Measurements from ENCODE around the gene KCNK3.

The KCNK3 gene

DNA sequence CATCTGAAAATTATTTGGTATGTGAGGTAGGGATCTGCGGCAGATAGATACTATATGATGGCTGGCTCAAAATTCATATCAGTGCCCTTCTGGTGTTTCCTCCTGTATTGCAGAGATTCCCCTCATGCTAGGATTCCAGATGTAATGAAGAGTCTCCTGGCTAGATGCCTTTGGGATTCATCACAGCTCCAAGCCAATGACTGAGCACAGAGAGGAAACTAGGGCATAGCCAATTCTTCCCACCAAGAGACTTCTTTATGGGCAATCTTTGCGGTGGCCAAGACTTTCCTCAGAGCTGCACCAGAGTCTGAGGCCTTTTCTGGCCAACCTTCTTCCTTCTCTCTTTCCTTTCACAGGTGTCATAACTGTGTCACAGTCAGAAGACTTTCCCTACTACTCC is 25.9 kb upstream of the KCNK3 start:
- DNase-seq: no peak

DNA sequence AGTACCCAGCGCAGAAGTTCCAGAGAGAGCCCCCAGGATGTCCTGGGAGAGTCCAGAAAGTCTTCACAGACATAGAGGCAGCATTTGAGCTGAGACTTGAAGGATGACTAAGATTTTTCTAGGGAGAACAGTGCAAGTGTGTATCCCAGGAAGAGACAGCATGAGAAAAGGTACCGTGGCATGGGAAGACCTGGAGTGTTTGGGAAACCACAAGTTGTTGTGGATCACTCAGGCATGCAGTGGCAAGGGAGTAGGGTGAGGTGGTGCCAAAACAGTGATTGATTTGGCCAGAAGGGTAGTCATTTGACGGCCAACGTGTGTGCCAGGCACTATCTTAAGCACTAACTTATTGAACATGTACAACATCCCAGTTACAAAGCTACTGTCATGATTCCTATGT is 24.5 kb upstream of the KCNK3 start:
- DNase-seq: no peak

DNA sequence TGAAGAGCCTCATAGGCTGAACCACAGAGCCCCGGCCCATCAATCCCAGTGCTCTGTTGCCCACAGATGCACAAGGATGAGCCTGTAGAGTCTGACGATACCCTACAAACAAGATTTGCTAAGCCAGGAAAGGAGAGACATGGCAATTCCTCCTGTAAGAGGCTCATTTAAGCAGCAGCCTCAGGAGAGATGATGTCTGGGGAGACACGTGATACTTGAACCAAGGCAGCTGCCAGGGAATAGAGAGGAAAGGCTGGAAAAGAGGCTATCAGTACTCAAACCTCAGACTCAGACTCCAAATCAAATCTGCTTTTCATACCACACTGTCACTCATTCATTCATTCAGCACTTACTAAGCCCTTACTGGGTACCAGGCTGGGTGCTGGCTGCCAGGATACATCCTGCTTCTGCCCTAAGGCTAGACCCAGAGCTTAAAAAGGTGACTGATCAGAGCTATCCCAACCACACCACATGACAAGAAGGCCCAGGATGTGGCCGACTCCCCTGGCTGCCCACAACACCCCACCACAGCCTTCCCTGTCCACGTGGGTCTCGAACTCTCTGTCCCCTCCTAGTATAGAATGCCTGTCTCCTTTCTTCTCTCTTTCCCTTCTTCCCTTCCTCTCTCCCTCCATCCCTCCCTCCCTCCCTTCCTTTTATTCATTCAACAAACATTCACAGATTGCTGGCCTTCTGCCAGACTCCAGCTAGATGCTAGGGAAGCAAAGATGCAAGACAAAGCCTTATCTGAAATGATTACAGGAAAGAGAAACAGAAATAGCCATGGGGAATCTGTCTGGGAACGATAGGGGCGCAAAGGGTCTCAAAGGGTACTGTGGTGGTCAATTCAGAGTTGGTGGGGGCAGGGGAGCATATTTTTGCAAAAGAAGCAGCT is 23.4 kb upstream of the KCNK3 start:
- no peak for DNase-seq

DNA sequence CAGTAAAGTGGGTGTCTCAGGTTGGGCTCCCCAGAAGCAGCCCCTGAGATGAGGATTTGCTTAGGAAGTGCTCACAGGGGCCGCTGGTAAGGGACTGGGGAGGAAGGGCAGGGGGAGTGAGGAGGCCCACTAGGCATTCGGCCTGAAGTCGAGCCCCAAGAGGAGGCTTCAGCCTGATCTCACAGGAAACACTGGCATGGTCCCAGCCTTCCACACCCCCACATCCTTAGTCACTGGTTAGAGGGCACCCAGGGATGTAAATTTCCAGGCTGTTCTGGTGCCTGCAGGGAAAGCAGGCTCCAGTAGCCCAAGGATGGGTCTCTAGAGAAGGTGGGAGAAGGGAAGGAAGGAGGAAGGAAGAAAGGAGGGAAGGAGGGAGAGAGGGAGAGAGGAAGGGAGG is 22.4 kb upstream of the KCNK3 start:
- DNase-seq: no peak

DNA sequence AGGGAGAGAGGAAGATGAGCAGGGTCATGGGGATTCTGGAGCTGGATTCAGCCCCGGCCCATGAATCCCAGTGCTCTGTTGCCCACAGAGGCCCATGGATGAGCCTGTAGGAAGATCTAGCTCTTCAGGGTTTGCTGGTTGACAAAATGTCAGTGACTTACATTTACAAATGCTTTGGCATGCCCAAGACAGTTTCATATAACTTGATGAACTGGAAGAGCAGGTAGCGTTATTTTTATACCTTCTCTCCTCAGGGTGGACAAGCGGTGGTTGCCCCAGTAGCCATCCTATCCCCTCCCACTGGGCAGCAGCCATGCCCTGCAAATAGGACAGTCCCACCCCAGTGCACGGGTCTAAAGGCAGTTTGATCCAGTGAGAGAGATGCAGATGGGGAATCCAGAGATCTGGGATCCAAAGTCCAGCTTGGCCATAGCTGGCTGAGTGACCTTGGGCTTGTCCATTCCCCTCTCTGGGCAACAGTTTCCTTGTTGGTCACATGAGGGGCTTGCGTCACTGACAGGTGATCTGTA is 21.5 kb upstream of the KCNK3 start:
- no peak for DNase-seq

DNA sequence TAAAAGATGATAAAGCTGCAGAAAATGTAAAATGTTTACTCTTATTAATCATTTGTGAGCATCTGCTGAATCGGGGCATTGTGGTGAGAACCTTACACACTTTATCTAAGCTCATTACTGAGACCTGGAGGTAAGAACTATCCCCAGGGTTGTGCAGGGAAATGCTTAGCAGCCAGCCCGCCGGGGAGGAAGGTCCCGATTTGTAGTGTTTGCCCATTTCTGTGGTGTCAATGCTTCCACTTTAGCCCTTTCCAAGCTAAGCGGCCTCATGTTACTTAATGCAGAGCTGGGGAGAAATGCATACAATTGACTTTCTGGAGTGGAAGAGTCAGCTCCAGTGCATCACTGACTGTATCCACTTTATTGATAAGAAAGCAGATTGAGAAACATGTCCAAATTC is 20.8 kb upstream of the KCNK3 start:
- DNase-seq: no peak

DNA sequence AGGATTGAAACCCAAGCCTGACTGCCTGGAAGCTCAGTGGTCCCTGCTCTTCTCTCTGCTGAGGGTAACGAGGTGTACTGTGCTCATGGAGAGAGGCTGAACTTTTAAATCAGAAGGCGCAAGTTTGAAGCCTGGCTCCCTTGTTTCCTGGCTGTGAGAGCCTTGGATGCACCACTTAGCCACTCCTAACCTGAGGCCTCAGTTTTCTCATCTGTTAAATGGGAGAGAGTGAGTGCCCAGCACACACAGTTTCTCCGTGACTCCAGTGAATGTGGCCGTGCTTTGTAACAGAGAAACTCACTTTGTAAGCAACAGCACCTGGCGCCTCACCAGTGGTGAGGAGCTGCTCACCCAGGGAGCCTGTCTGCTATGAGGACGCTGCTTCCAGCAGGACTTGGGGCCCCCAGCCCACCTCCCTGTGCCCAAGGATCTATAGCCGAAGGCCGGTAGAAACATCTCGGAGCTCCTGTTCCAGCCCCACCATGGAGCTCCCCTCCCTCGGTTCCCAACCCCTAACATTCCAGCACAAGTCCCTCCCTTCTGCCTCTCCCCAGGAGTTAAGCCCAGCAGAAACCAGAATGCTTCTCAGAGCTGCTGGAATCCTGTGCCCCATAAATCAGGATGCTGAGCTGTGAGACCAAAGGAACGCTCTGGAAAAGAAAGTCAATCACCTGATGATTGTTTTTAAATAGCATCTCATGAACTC is 20.3 kb upstream of the KCNK3 start:
- DNase-seq: no peak

DNA sequence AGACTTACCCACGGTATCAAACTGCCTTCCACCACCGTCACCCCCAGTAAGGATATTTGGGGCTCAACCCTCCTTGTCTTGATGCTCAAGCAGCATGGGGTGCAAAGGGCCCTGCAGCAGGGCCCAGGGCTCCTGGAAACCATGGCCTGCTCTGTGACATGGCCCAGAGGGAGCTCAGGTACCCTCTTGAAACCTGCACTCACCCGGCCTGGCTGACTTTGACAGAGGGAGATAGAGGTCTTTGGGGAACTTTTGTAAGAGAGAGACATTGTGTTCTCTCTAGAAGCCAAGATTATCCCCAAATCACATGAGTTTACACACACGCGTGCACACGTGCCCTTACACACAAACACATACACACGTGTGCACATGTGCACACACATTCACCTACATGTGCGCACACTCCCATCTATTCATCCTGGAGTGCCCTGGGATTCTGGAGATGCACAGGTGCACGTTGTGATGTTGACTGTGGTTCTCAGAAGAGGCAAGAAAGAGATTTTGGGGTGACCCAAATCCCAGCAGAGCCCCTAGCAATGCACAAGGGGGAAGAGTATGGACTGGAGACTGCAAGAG is 19.6 kb upstream of the KCNK3 start:
- no peak for DNase-seq

DNA sequence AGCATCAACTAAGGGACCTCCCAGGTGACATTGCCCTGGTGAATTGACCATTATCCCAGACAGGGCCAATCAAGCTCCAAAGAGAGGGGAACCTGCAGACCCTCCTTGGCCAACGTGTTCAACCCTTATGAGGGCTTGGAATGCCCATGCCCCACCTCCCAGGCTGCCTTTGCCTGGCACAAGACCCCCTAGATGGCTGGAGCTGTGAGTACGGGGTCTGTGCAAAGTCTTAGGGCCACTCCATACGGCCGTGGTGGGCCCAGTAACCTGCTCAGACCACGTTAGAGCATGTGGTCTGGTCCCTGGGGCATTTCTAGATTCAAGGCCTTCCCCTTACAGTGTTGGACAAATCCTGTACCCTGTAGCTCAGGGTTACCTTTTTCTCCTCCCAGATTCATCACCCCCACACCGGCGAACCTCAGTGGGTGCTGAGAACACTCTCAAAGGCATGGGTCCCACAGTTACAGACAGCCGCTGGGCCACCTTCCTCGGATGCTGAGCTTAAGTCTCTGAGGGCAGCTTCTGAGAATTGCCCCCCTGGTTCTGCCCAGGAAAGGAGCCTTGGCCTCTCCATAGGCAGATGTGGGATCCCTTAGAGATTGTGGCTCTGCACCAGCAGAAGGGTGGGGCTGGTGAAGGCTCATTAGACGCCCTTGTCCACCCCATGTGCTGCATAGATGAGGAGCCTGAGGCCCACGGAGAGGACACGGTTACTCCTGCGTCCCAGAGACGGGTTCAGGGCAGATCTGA is 18.3 kb upstream of the KCNK3 start:
- DNase-seq: no peak

DNA sequence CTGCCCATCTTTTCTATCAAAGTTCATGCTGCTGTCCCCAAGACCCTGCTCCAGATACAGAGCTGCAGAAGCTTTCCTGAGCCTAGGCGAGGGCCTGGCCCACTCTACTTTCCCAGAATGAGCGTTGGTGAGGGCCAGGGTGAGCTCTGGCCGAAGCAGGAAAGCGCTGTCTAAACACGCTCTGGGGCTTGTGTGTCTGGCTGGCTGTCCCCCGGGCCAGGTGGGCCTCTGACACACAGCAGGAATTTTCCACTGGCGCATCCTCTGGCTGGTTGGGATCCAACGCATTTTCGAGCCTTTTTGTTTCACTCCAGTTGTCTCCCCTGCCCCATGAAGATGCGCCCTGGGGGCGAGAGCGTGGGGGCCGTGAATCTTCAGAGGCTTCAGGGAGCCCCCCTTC is 17.8 kb upstream of the KCNK3 start:
- no peak for DNase-seq

DNA sequence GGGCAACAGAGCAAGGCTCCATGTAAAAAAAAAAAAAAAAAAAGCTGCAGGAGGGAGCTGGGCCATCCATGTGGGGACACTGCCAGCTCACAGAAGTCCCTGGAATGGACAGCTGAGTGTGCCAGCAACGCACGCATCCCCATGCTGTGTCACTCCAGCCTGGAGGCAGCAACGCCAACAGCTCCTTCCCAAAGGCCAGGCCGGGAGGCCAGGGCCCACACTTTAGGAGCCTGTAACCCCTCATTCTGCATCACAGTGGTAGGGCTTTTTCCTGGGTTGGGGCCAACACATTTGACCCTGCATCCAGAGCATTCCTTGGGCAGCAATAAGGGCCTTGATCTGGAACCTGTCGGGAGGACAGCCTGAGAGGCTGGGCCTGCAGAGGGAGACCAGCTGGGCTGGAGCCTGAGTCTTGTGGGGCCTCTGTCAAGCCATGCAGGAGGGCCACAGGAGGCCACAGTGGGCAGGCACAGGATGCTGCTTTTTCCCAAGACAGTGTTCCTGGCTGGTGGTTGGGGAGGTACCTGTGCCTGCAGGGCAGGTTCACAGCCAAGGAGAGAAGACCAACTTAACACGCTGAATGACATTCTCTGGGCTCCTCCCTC is 16.8 kb upstream of the KCNK3 start:
- DNase-seq: no peak

DNA sequence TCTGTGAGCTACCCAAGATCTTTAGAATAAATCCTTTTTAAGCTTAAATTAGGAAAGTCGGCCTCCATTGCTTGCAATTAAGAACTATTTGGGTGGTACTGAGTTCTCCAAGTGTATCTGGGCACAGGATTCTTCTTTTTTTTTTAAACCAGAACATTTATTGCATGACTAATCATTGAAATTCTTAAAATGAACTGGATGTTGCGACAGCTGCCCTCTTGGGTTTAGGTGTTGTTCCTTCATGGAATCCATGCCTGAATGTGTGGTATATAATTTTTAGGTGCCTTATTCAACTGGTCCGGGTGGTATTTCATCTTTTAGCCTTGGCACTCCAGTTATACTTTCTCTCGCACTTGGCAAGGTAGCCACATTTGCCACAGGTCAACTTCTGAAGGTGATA is 14.5 kb upstream of the KCNK3 start:
- no peak for DNase-seq

DNA sequence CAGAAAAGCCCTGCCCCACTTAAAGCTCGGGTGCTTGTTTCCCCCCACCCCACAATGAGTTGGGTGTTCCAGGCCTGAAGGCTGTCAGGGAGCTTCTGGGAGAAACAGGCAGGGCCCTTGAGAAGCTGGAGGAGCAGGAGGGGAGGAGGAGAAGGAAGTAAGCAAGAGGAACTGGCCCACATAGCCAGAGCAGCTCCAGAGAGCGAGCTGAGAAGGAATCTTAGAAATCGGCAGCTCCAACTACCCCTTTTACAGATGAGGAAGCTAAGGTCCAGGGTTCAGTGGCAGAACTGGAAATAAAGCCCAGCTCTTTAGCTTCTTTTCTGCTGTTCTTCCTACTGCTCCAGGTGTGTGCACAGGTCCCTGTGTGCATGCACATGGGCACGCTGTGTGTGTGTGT is 12.7 kb upstream of the KCNK3 start:
- no peak for DNase-seq

DNA sequence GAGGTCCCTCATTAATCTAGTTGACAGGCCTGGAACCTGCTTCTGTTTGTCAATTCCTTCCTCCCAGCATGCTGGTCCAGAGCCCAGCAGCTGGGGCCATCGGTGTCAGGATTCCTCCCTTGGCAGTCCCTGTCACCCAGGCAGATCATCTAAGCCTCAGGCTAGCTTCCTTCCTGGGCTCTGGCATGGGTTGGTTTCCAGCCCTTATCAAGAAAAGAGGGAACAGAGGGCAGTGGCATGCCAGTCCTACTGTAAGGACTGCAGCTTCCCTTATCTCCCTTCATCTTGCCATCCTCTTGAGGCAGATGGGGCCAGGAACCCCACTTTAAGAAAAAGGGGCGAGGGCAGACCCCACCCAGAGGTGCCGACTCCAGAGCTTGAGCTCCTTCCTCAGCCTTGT is 10.9 kb upstream of the KCNK3 start:
- DNase-seq: no peak

DNA sequence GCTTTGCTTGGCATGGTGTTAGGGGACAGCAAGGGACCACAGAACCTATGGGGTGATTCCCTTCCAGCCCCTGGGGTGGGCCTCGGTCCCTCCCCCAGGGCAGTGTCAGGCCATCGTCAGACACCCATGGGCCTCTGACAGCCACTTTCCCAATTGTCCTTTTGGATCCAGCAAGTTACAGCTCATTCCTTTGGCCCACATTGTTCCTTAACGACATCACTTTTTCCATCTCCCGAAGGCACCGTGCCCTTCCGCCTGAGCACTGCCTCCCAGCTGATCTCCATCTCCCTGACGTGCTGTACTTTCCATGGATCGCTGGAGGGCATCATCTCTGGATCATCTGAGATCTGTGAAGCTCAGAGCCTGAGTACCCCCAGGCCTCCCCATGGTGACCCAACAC is 10.4 kb upstream of the KCNK3 start:
- DNase-seq: no peak

DNA sequence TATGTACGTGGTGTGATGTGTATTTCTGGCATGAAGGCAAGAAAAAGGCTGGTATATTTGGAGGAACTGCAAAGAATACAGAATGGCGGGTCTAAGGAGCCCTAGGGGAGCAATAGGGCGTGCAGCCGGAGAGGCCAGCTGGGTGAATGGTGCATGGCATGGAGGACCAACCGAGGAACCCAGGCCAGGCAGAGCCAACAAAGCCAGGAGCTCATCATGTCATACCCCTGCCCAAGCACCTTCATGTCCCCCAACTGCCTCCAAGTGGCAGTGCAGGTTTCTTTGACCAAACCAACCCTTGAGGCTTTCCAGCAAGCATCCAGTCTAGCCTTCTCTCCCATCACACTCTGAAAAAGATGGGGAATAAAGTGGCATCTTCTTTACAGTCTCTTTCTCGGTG is 8.9 kb upstream of the KCNK3 start:
- no peak for DNase-seq

DNA sequence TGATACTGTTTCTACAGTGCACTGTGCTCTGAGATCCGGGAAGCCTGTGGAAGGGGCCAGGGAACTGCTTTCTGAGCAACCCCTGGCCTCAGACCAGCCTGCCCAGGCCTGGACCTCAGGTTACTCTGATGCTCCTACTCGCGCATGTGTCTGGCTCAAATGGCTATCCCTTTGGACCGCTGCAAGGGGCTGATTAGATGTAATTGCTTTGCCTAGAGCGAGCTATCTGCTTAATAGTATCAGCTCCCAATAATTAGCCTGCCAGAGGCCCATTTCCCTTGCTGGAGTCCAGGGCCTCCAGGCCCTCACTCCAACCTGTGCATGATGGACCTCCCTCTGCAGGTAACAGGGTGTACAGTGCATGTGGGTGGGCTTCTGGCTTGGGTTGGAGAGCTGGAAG is 7.2 kb upstream of the KCNK3 start:
- no peak for DNase-seq

DNA sequence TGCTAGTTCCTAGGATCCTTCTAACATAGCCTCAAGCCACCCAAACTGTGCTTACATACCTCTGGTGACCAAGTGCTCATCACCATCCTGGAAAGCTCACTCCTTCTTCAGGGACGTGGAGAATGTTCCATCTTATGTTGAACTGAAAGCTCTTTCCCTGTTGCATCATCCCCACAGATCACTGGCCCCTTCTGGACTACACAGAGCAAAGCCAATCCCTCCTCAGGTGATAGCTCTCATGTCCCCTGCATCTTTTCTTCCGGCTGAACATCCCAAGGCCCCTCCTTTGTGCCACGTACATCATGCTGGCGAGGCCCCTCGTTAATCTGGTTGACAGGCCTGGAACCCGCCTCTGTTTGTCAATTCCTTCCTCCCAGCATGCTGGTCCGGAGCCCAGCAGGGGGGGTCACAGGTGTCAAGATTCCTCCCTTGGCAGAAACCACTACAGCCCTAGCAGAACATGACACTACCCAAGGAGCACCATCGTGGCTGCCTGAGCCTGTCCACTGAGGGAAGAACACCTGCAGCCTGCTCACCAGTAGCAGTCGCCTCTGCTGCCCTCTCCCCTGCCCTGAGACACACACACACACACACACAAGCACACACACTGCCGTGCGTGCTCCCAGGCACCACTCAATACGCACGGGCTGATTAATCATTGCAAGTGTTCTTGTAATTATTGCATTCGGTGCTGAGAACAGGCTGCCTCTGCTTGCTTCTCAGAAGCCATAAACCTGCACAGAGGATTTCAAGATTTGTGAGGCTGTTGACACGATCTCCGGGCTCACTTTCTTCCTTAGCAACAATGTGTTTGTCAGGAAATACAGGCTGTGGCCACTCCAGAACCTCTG is 6.3 kb upstream of the KCNK3 start:
- DNase-seq: no peak

DNA sequence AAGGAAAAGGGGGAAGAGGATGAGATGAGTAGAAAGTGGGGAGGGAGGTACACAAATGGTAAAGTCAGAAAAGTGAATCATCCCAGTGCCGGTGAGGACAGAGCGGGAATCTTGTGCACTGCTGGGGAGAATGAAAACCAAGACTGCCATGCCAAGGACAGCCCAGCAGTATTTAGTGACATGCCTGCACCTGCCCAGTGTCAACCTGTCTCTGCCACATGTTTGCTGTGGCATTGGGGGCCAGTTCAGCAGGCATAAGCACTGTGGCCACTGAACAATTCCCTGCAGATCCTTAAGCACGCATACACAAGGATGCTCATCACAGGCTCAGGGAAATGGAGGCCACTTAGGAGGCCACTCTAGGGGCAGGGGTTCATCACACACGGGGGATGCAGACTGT is 5.2 kb upstream of the KCNK3 start:
- DNase-seq: no peak

DNA sequence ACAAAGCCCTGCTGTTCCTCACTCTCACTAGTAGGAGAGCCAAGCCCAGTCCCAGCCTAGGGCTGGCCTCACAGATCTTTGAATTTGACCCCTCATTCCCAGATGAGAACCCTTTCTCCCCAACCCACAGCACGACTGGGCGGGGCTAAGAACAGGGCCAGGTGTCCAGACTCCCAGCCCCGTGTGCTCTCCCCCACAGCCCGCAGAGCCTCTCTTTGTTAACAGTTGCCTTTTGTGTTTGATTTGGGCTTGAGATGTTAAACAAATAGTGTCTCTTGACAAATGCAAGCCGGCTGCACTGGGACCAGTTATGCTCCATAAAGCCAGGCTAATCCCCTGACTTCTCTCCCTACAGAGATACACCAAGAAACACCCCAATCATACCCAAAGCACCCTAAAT is 4.7 kb upstream of the KCNK3 start:
- DNase-seq: no peak

DNA sequence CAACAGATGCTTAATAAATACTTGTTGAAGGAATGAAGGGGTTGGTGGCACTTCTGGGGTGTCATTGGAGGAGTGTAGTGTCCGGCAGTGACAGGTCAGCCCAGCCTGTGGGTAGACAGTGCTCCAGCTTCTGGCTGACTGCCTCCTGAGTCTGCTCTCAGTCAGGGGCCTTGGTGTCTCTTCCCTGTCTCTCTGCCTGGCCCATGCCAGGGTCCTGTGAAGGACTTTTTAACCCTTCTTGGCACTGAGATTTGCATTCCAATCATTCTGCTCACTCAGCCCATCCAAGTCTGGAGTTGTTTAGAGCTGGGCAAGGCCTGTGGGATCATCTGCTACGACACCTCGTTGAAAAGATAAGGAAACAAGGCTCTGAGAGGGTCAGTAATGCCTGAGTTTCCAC is 1.4 kb upstream of the KCNK3 start:
- DNase-seq: no peak

DNA sequence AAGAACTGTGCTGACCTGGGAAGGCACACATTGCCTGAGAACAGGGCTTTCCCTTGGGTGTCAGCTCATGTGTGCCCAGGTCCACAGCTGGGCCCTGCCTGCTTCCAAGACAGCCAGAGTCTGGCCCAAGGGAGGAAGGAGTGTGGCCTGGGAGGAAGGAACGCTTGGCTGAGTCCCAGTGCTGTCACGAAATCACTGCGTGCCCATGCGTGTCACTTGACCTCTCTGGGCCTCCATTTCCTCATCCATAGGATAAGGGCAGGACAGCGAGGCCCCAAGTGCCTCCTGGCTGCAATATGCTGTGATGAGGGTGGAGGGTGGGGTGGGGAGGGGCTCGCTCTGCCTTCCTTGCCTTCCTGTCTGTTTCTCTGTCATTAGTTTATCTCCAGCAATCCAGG is 642 bp upstream of the KCNK3 start:
- no peak for DNase-seq
